NB4 (cell line): ENCODE data around the gene ATXN1.

Source experiments
- POLR2A ChIP-seq: IDR thresholded peaks from 2 replicates; pipeline ENCODE4 v1.6.1; 2011; ENCODE audit warnings: mild to moderate bottlenecking; ENCODE audit not compliant: insufficient read length; ENCODE audit errors: extremely low read depth
- TF ChIP-seq, protein P1 (sequence below): IDR thresholded peaks from one replicate; pipeline ENCODE4 v1.5.1; 2012; ENCODE audit warnings: low read depth, low read length
- TF ChIP-seq, protein P2 (sequence below): IDR thresholded peaks from 2 replicates; pipeline ENCODE4 v1.6.1; 2011; ENCODE audit warnings: low read depth, low read length

DNA sequence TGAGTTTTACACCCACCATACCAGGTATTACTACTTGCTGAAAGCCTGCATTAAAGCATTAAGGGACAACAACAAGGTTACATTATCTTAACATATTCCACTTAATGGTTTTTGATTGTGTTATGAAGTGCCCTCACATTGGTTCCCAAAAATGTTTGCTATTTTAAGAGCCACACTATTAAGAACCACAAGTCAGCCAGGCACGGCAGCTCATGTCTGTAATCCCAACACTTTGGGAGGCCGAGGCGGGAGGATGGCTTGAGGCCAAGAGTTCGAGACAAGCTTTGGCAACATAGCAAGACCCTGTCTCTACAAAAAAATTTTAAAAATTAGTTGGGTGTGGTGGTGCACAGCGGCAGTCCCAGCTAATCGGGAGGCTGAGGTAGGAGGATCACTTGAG is 28.2 kb downstream of the ATXN1 start:
- TF ChIP-seq, protein P1, sequence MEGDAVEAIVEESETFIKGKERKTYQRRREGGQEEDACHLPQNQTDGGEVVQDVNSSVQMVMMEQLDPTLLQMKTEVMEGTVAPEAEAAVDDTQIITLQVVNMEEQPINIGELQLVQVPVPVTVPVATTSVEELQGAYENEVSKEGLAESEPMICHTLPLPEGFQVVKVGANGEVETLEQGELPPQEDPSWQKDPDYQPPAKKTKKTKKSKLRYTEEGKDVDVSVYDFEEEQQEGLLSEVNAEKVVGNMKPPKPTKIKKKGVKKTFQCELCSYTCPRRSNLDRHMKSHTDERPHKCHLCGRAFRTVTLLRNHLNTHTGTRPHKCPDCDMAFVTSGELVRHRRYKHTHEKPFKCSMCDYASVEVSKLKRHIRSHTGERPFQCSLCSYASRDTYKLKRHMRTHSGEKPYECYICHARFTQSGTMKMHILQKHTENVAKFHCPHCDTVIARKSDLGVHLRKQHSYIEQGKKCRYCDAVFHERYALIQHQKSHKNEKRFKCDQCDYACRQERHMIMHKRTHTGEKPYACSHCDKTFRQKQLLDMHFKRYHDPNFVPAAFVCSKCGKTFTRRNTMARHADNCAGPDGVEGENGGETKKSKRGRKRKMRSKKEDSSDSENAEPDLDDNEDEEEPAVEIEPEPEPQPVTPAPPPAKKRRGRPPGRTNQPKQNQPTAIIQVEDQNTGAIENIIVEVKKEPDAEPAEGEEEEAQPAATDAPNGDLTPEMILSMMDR, result no peak
- TF ChIP-seq, protein P2, sequence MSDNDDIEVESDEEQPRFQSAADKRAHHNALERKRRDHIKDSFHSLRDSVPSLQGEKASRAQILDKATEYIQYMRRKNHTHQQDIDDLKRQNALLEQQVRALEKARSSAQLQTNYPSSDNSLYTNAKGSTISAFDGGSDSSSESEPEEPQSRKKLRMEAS, result no peak
- TF ChIP-seq POLR2A, result no peak
